ENCODE data around the gene PRPF31. TPM values are rescaled to one million over a fixed set of nuclear protein-coding genes. Genes with fewer than 3 reads are reported as not detected.
A peak's percentile ranks its signal among the peaks of the same experiment; 100 is the strongest.

Gene PRPF31
- total and polyA plus RNA-seq, 2 of the 13 experiments (the other 11 are each of a cell fraction or from before 2014, with no cell fraction given): 23.8 to 63.8 TPM

- TF ChIP-seq ZNF142 (CRISPR knock-in tag; IDR thresholded peaks at IDR 0.05) (no peak), RXRA (CRISPR knock-in tag; IDR thresholded peaks at IDR 0.05) (peak; percentile 62; the same call in 1 of the 2 replicates), BATF2 (CRISPR knock-in tag; IDR thresholded peaks at IDR 0.05) (no peak), ZMYM4 (CRISPR knock-in tag; IDR thresholded peaks at IDR 0.05) (peak; percentile 70; the same call in 1 of the 2 replicates), STAT6 (CRISPR knock-in tag; IDR thresholded peaks at IDR 0.05; ENCODE audit: borderline replicate concordance) (peak; percentile 93), TFDP1 (CRISPR knock-in tag; IDR thresholded peaks at IDR 0.05; ENCODE audit: borderline replicate concordance) (peak; percentile 78), ZNF609 (CRISPR knock-in tag; IDR thresholded peaks at IDR 0.05; ENCODE audit: borderline replicate concordance) (peak; percentile 72; the same call in 1 of the 2 replicates), ZNF841 (CRISPR knock-in tag; IDR thresholded peaks at IDR 0.05; ENCODE audit: borderline replicate concordance) (no peak)
Observed at GRCh38 chr19:54115109-54116063, at the start of gene PRPF31, which contains the start of gene TFPT (continued).
